Suprapubic skin (tissue), 4 donors: ENCODE data around the gene TEKTIP1. TPM values are rescaled to one million over a fixed set of nuclear protein-coding genes. Genes with fewer than 3 reads are reported as not detected.
A peak's percentile ranks its signal among the peaks of the same experiment; 100 is the strongest.

Source experiments
- DNase-seq, 2 donors: peaks; one replicate each; pipeline ENCODE4 v3.0.0-alpha.2; 2019; ENCODE audit warnings: low spot score in 2 of 2
- H3K27ac ChIP-seq: fragments of 200-600 bp; sonication (generic); one replicate; pipeline ENCODE4 v1.5.1; 2019
- H3K27me3 ChIP-seq: fragments of 200-600 bp; sonication (generic); one replicate; pipeline ENCODE4 v1.5.1; 2019
- H3K36me3 ChIP-seq: fragments of 200-600 bp; sonication (generic); one replicate; pipeline ENCODE4 v1.5.1; 2019
- H3K4me1 ChIP-seq: fragments of 200-600 bp; sonication (generic); one replicate; pipeline ENCODE4 v1.5.1; 2019
- H3K4me3 ChIP-seq: fragments of 200-600 bp; sonication (generic); one replicate; pipeline ENCODE4 v1.5.1; 2019; ENCODE audit warnings: mild to moderate bottlenecking
- H3K9me3 ChIP-seq: fragments of 200-600 bp; sonication (generic); one replicate; pipeline ENCODE4 v1.5.1; 2019
- EP300 ChIP-seq: sonication (generic); formaldehyde crosslinking; IDR thresholded peaks from one replicate; pipeline ENCODE4 v1.6.1; 2017; ENCODE audit warnings: antibody characterized with exemption
- POLR2A ChIP-seq, 2 donors: fragments of 450-650 bp; IDR thresholded peaks; one replicate each; pipeline ENCODE4 v1.6.1; 2017; ENCODE audit warnings: antibody characterized with exemption in 2 of 2, mild to moderate bottlenecking in 2 of 2, moderate library complexity in 2 of 2
- POLR2AphosphoS5 ChIP-seq, 3 donors: sonication (generic); formaldehyde crosslinking; IDR thresholded peaks; one replicate each; pipeline ENCODE4 v1.6.1; 2017; ENCODE audit warnings: antibody characterized with exemption in 3 of 3
- WGBS: methylation state at CpG from one replicate; pipeline ENCODE4 v1.1.5; 2018; 5-methylcytosine and 5-hydroxymethylcytosine counted together
- total RNA-seq, 4 donors: library from RNA; depleted of rRNA; stranded (reverse); fragments of >200 nt; gene quantifications; one replicate each; pipeline ENCODE4 v1.1.0, GENCODE V29; 2016
- TF ChIP-seq, protein P1 (sequence below), 2 donors: fragments of 200-600 bp in 1 of 2; fragments of 450-650 bp in 1 of 2; sonication (generic) in 1 of 2; IDR thresholded peaks; one replicate each; pipeline ENCODE4 v1.5.1; 2016 to 2019; ENCODE audit warnings: antibody characterized with exemption in 2 of 2, mild to moderate bottlenecking in 1 of 2, moderate library complexity in 1 of 2

TEKTIP1 gene
- total RNA-seq, 4 donors from 2014 or later: 2.4 to 5.2 TPM; not detected in 2

DNA sequence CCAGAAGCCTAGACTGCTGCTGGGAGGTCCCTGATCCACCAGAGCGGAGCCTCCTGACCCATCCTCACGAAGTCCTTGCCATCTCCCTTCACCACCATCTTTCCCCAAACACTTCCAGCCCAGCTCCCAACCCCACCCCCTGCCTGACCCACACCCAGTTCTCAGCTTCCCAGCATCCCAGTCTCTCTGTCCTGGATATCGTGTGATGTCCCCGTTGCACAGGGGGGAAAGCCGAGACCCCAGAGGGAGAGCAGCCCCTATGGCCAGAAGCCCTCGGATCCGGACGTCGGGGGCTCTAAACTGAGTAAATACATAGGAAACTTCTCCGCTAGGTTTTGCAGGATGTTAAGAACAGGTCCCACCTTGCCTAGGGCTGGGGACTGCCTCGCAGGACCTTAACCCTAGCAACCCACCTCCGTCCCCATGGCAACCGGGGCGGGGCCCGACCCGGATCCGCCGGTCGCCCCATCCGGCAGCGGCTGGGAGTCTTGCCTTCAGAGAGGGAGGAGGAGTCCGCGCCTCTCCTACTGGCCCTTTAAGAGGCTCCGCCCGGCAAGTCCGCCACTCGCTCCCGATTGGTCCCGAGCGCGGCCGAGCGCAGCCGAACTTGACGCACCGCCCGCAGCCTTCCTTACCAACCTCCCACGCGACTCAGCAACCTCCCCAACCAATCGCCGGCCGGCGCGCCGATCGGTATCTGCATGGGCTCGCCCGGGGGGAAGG is 33.3 kb downstream of the TEKTIP1 start:
- WGBS: 2% methylated on average over 23 of the region's 48 CpGs
- Histone ChIP-seq H3K4me1 (peaks cover 43% of the 10 kb centered on the region), H3K36me3 (peaks cover 4% of the 10 kb centered on the region), H3K4me3 (peak overlapping the region; percentile 90), H3K27me3 (no peaks in the 10 kb centered on the region), H3K9me3 (no peaks in the 10 kb centered on the region), H3K27ac (peak overlapping the region; percentile 26)
- peak; percentile 100 for DNase-seq
- TF ChIP-seq EP300 (no peak), POLR2A (IDR thresholded peaks at IDR 0.05) (no peak), POLR2AphosphoS5 (IDR thresholded peaks at IDR 0.05) (peak in 1 of 3 donors; percentile 43)
- TF ChIP-seq, protein P1, sequence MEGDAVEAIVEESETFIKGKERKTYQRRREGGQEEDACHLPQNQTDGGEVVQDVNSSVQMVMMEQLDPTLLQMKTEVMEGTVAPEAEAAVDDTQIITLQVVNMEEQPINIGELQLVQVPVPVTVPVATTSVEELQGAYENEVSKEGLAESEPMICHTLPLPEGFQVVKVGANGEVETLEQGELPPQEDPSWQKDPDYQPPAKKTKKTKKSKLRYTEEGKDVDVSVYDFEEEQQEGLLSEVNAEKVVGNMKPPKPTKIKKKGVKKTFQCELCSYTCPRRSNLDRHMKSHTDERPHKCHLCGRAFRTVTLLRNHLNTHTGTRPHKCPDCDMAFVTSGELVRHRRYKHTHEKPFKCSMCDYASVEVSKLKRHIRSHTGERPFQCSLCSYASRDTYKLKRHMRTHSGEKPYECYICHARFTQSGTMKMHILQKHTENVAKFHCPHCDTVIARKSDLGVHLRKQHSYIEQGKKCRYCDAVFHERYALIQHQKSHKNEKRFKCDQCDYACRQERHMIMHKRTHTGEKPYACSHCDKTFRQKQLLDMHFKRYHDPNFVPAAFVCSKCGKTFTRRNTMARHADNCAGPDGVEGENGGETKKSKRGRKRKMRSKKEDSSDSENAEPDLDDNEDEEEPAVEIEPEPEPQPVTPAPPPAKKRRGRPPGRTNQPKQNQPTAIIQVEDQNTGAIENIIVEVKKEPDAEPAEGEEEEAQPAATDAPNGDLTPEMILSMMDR (IDR thresholded peaks at IDR 0.05): no peak

DNA sequence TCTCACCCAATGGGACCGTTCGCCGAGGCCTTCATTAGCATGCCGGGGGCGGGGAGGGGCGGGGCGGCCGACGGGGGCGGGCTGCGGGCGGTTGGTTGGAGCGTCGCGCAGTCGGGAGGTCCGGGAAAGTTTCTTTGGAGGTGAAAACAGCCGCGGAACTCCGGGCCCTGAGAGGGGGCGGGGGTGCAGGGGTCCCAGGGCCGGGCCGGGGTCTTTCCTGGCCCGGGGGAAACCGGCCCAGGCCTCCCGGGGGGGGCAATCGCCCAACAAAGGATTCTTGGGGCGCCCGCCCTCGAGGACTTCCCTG is 33.8 kb downstream of the TEKTIP1 start, which contains the start of gene HMG20B:
Gene HMG20B, plus strand, starts transcription at position 90 of the 307 bp plus-strand sequence. CDS start 366 bp downstream, outside the sequence.
- no peak for TF ChIP-seq EP300
- no CpG with 5 or more reads among the region's 30 CpGs for WGBS
- H3K4me3 ChIP-seq: peak within 1 kb of the TSS; percentile 90
- H3K36me3 ChIP-seq: peaks cover 4% of the 10 kb centered on the region
- H3K27ac ChIP-seq: peak within 1 kb of the TSS; percentile 86
- no peaks in the 10 kb centered on the region for H3K27me3 ChIP-seq
- DNase-seq: no peak
- H3K9me3 ChIP-seq: no peaks in the 10 kb centered on the region
- H3K4me1 ChIP-seq: peaks cover 48% of the 10 kb centered on the region

DNA sequence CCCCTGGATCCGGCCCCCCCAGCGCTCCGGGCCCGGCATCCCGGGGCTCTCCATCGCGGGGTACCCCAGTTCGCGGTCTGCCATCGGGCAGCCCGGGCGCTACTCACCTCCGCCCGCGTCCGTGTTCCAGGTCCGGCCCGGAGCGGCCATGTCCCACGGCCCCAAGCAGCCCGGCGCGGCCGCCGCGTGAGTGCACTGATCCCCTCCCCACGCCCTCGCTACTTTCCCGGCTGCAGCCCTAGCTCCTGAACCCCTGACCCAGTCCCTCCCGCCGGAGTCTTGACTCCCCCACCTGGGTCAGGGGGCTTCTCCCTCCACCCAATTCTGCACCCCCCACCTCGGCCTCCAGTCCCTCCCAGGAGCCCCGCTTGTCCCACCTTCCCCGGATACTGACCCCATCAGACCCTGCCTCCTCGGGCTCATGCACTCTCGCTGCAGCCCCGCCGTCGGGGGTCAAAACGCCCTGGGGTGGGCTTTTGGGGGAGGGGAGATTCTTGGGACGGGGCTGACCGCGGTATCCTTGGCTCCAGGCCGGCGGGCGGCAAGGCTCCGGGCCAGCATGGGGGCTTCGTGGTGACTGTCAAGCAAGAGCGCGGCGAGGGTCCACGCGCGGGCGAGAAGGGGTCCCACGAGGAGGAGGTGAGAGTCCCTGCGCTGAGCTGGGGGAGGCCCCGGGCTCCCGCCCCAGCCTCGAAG is 34.3 kb downstream of the TEKTIP1 start:
- Histone ChIP-seq H3K27ac (peak overlapping the region; percentile 86), H3K36me3 (peaks cover 4% of the 10 kb centered on the region), H3K27me3 (no peaks in the 10 kb centered on the region), H3K4me3 (peak overlapping the region; percentile 90), H3K9me3 (no peaks in the 10 kb centered on the region), H3K4me1 (peaks cover 48% of the 10 kb centered on the region)
- TF ChIP-seq EP300 (no peak), POLR2A (IDR thresholded peaks at IDR 0.05) (no peak), POLR2AphosphoS5 (IDR thresholded peaks at IDR 0.05) (no peak)
- TF ChIP-seq, protein P1 (IDR thresholded peaks at IDR 0.05): no peak
- WGBS: 2% methylated on average over 7 of the region's 60 CpGs
- no peak for DNase-seq

GRCh38 chr19:3573858-3574637 is 35.1 kb downstream of the TEKTIP1 start:
- no peaks in the 10 kb centered on the region for H3K27me3 ChIP-seq
- peaks cover 4% of the 10 kb centered on the region for H3K36me3 ChIP-seq
- H3K4me3 ChIP-seq: peak overlapping the region; percentile 90
- no peak for TF ChIP-seq POLR2AphosphoS5 (IDR thresholded peaks at IDR 0.05)
- TF ChIP-seq EP300: no peak
- TF ChIP-seq, protein P1 (IDR thresholded peaks at IDR 0.05): no peak
- no peak for TF ChIP-seq POLR2A (IDR thresholded peaks at IDR 0.05)
- H3K9me3 ChIP-seq: no peaks in the 10 kb centered on the region
- peak; percentile 93 to 96 for DNase-seq
- peaks cover 48% of the 10 kb centered on the region for H3K4me1 ChIP-seq
- WGBS: 58% methylated on average over 53 of the region's 55 CpGs
- no peak overlapping the region for H3K27ac ChIP-seq

DNA sequence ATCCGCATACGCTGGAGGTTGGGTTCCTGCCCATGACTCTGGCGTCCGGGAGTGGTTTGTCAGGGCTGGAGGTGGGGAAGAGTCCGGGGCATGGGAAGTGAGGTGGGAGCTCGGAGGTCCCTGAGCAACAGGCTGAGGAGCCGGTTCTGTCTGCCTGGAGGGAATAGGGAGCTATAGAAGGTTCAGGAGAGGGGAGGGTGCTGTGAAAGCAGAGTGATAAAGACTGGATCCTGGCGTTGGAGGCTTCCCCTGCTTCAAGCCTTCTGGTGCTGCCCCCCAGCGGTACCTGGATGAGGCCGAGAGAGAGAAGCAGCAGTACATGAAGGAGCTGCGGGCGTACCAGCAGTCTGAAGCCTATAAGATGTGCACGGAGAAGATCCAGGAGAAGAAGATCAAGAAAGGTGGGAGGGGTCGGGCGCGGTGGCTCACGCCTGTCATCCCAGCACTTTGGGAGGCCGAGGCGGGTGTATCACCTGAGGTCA is 36.3 kb downstream of the TEKTIP1 start:
- Histone ChIP-seq H3K4me3 (no peak overlapping the region), H3K27me3 (no peaks in the 10 kb centered on the region), H3K27ac (no peak overlapping the region), H3K9me3 (no peaks in the 10 kb centered on the region), H3K4me1 (peaks cover 48% of the 10 kb centered on the region), H3K36me3 (peaks cover 4% of the 10 kb centered on the region)
- 89% methylated on average over 19 of the region's 19 CpGs for WGBS
- no peak for DNase-seq
- TF ChIP-seq POLR2AphosphoS5 (IDR thresholded peaks at IDR 0.05) (no peak), EP300 (no peak)
- TF ChIP-seq, protein P1 (IDR thresholded peaks at IDR 0.05): no peak
